ENCODE results near the gene HSPA1L.

- TF ChIP-seq TAF1 (IDR thresholded peaks at IDR 0.05; ENCODE audit: borderline replicate concordance, insufficient read depth, low read length) (no peak), POLR2AphosphoS5 (IDR thresholded peaks at IDR 0.05; ENCODE audit: low read depth, low read length) (no peak), SIN3A (IDR thresholded peaks at IDR 0.05; ENCODE audit: borderline replicate concordance, insufficient read depth, low read length) (no peak)
- TF ChIP-seq, protein P1, sequence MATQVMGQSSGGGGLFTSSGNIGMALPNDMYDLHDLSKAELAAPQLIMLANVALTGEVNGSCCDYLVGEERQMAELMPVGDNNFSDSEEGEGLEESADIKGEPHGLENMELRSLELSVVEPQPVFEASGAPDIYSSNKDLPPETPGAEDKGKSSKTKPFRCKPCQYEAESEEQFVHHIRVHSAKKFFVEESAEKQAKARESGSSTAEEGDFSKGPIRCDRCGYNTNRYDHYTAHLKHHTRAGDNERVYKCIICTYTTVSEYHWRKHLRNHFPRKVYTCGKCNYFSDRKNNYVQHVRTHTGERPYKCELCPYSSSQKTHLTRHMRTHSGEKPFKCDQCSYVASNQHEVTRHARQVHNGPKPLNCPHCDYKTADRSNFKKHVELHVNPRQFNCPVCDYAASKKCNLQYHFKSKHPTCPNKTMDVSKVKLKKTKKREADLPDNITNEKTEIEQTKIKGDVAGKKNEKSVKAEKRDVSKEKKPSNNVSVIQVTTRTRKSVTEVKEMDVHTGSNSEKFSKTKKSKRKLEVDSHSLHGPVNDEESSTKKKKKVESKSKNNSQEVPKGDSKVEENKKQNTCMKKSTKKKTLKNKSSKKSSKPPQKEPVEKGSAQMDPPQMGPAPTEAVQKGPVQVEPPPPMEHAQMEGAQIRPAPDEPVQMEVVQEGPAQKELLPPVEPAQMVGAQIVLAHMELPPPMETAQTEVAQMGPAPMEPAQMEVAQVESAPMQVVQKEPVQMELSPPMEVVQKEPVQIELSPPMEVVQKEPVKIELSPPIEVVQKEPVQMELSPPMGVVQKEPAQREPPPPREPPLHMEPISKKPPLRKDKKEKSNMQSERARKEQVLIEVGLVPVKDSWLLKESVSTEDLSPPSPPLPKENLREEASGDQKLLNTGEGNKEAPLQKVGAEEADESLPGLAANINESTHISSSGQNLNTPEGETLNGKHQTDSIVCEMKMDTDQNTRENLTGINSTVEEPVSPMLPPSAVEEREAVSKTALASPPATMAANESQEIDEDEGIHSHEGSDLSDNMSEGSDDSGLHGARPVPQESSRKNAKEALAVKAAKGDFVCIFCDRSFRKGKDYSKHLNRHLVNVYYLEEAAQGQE (IDR thresholded peaks at IDR 0.05; ENCODE audit: insufficient read depth in 1 of 2, low read depth in 2 of 2, low read length in 2 of 2): no peak
Observed at GRCh38 chr6:31778999-31779885, 35.8 kb downstream of the HSPA1L start.
